DOHH2 (cell line): ENCODE measurements around the gene ITGA1.

Experiments used
- H3F3A ChIP-seq: fragments of 200-600 bp; sonication (generic), shearing (Covaris generic); 2 replicates; pipeline ENCODE4 v1.6.0; 2016; ENCODE audit warnings: antibody characterized with exemption, mild to moderate bottlenecking; ENCODE audit not compliant: control insufficient read depth, insufficient read depth
- H3K27ac ChIP-seq: fragments of 200-600 bp; sonication (generic); 2 replicates; pipeline ENCODE4 v1.5.1; 2014; ENCODE audit warnings: low read depth, mild to moderate bottlenecking, low read length, moderate library complexity
- H3K27me3 ChIP-seq: fragments of 200-600 bp; sonication (generic); 2 replicates; pipeline ENCODE4 v1.6.1; 2014; ENCODE audit warnings: mild to moderate bottlenecking, low read length, mixed read lengths; ENCODE audit not compliant: control insufficient read depth
- H3K36me3 ChIP-seq: fragments of 200-600 bp; sonication (generic); 2 replicates; pipeline ENCODE4 v1.6.1; 2014; ENCODE audit warnings: mild to moderate bottlenecking, low read length, moderate library complexity, mixed read lengths; ENCODE audit not compliant: control insufficient read depth
- H3K4me1 ChIP-seq: fragments of 200-600 bp; sonication (generic); 2 replicates; pipeline ENCODE4 v1.6.1; 2014; ENCODE audit warnings: mild to moderate bottlenecking, low read length, mixed read lengths; ENCODE audit not compliant: control insufficient read depth
- H3K4me2 ChIP-seq: fragments of 200-600 bp; sonication (generic); 2 replicates; pipeline ENCODE4 v1.6.0; 2014; ENCODE audit warnings: mild to moderate bottlenecking, low read length, moderate library complexity
- H3K4me3 ChIP-seq: fragments of 200-600 bp; sonication (generic); 2 replicates; pipeline ENCODE4 v1.5.1; 2014; ENCODE audit warnings: mild to moderate bottlenecking, low read length, mixed read lengths
- H3K79me2 ChIP-seq: fragments of 200-600 bp; sonication (generic); 2 replicates; pipeline ENCODE4 v1.6.1; 2014; ENCODE audit warnings: mild to moderate bottlenecking, low read length, mixed read lengths; ENCODE audit not compliant: control insufficient read depth
- H3K9me2 ChIP-seq: fragments of 200-600 bp; sonication (generic); replicated peaks from 2 replicates; pipeline ENCODE4 v1.6.1; 2014; ENCODE audit warnings: mild to moderate bottlenecking, low read length, mixed read lengths; ENCODE audit not compliant: control insufficient read depth
- H3K9me3 ChIP-seq: fragments of 200-600 bp; sonication (generic); 2 replicates; pipeline ENCODE4 v1.6.1; 2014; ENCODE audit warnings: antibody characterized with exemption, low read length, mixed read lengths; ENCODE audit not compliant: control insufficient read depth, insufficient read depth
- H4K20me1 ChIP-seq: fragments of 200-600 bp; sonication (generic); 2 replicates; pipeline ENCODE4 v1.6.0; 2014; ENCODE audit warnings: low read depth, mild to moderate bottlenecking, antibody characterized with exemption, low read length, moderate library complexity; ENCODE audit not compliant: control insufficient read depth, insufficient read depth
- CTCF ChIP-seq: fragments of 200-600 bp; sonication (generic); IDR thresholded peaks from one replicate; pipeline ENCODE4 v1.5.1; 2014; ENCODE audit warnings: antibody characterized with exemption, mild to moderate bottlenecking, low read depth, low read length; ENCODE audit not compliant: poor library complexity, severe bottlenecking
- EZH2phosphoT487 ChIP-seq: fragments of 200-600 bp; sonication (generic); IDR thresholded peaks from 2 replicates; pipeline ENCODE4 v1.6.1; 2017; ENCODE audit warnings: borderline replicate concordance, mild to moderate bottlenecking, antibody characterized with exemption, low read length, moderate library complexity, mixed read lengths

ITGA1 gene

GRCh38 chr5:52875827-52876226 lies 88.1 kb downstream of the ITGA1 start:
- H3K4me2 ChIP-seq = no peak overlapping the region
- TF ChIP-seq CTCF (no peak), EZH2phosphoT487 (no peak)
- H4K20me1 ChIP-seq = no peaks in the 10 kb centered on the region
- no peaks in the 10 kb centered on the region for H3K79me2 ChIP-seq
- H3K27ac ChIP-seq = no peak overlapping the region
- no peak overlapping the region for H3K4me3 ChIP-seq
- H3K9me2 ChIP-seq = no peaks in the 10 kb centered on the region
- no peaks in the 10 kb centered on the region for H3K4me1 ChIP-seq
- no peaks in the 10 kb centered on the region for H3K9me3 ChIP-seq
- no peaks in the 10 kb centered on the region for H3K36me3 ChIP-seq
- no peaks in the 10 kb centered on the region for H3F3A ChIP-seq
- H3K27me3 ChIP-seq = 0 out of 2 replicates have a peak, but pooled peaks cover 2% of the 10 kb centered on the region

- Histone ChIP-seq H3F3A (no peaks in the 10 kb centered on the region), H3K27ac (no peak overlapping the region), H3K9me2 (no peaks in the 10 kb centered on the region), H3K4me1 (no peaks in the 10 kb centered on the region), H3K4me2 (no peak overlapping the region), H3K79me2 (no peaks in the 10 kb centered on the region), H4K20me1 (no peaks in the 10 kb centered on the region), H3K27me3 (0 out of 2 replicates have a peak, but pooled peaks cover 2% of the 10 kb centered on the region), H3K9me3 (no peaks in the 10 kb centered on the region), H3K36me3 (no peaks in the 10 kb centered on the region), H3K4me3 (no peak overlapping the region)
- TF ChIP-seq CTCF = no peak
- TF ChIP-seq EZH2phosphoT487 = no peak
Measured at GRCh38 chr5:52876456-52876855, 88.7 kb downstream of the ITGA1 start.

- Histone ChIP-seq H3K27ac (no peak overlapping the region), H3K36me3 (no peaks in the 10 kb centered on the region), H4K20me1 (no peaks in the 10 kb centered on the region), H3K79me2 (no peaks in the 10 kb centered on the region), H3K4me3 (no peak overlapping the region), H3K9me2 (no peaks in the 10 kb centered on the region), H3K27me3 (no peaks in the 10 kb centered on the region), H3K4me2 (no peak overlapping the region), H3K4me1 (no peaks in the 10 kb centered on the region), H3F3A (no peaks in the 10 kb centered on the region), H3K9me3 (no peaks in the 10 kb centered on the region)
- no peak for TF ChIP-seq EZH2phosphoT487
- TF ChIP-seq CTCF = no peak
Measured at GRCh38 chr5:52878656-52879055, 90.9 kb downstream of the ITGA1 start.

GRCh38 chr5:52880541-52880940 lies 92.8 kb downstream of the ITGA1 start:
- Histone ChIP-seq H3K4me1 (no peaks in the 10 kb centered on the region), H3K36me3 (no peaks in the 10 kb centered on the region), H3K4me3 (no peak overlapping the region), H3F3A (no peaks in the 10 kb centered on the region), H3K27me3 (no peaks in the 10 kb centered on the region), H4K20me1 (no peaks in the 10 kb centered on the region), H3K9me3 (no peaks in the 10 kb centered on the region), H3K4me2 (no peak overlapping the region), H3K27ac (no peak overlapping the region), H3K79me2 (no peaks in the 10 kb centered on the region), H3K9me2 (no peaks in the 10 kb centered on the region)
- TF ChIP-seq EZH2phosphoT487 = no peak
- TF ChIP-seq CTCF = no peak
